A673 (cell line): ENCODE data around the gene MAN2B1.

Experiments
- CTCF ChIP-seq: fragments of 300-800, 200-600 bp; sonication (generic); conservative IDR thresholded peaks from 2 replicates; pipeline ENCODE4 v1.5.1; 2017; ENCODE audit warnings: low read depth, mild to moderate bottlenecking, antibody characterized with exemption, low read length, moderate library complexity, mixed read lengths
- EZH2 ChIP-seq: fragments of 200-600 bp; sonication (generic); IDR thresholded peaks from 2 replicates; pipeline ENCODE4 v1.6.1; 2017; ENCODE audit warnings: borderline replicate concordance, low read depth, mild to moderate bottlenecking, mixed read lengths, antibody characterized with exemption, low read length; ENCODE audit not compliant: poor library complexity, severe bottlenecking

GRCh38 chr19:12667731-12668302 lies 1.3 kb upstream of the MAN2B1 start:
- TF ChIP-seq EZH2 (no peak), CTCF (no peak)
